Measurements from ENCODE around the gene C12orf56.
"Not testable (repeated sequence)": the region's sequence is repeated elsewhere in the genome, so short reads cannot be mapped to it uniquely, and the experiment has no call there.

Gene C12orf56

DNA sequence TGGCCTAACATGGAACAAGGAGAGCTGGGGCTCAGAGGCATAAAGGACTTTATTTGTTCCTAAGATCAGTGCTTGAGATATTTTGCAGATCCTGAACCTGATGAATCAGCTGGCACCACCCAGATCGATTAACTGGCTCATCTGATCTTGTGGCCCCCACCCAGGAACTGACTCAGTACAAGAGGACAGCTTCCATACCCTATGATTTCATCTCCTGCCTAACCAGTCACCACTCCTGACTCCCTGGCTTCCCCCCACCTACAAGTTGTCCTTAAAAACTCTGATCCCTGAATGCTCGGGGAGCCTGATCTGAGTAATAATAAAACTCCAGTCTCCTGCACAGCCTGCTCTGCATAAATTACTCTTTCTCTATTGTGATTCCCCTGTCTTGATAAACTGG is 5.1 kb downstream of the C12orf56 start:
- no peak for DNase-seq

DNA sequence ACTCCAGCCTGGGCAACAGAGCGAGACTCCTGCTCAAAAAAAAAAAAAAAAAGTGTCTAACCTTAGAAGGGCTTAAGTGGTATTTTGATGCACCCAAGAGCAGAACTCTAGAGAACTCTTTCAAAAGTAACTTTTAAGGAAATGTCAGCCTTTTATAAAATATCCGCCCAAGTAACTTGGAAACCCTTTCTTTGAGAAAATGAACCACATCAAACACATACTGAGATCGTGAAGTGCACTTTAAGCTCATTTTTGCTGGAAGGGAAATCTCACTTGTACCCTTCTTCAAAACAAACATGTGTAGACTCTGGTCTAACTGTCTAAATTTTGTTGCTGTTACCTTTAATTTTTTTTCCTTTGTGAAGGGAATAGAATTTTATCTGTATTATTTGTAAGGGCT is 5.5 kb downstream of the C12orf56 start:
- DNase-seq, result no peak

DNA sequence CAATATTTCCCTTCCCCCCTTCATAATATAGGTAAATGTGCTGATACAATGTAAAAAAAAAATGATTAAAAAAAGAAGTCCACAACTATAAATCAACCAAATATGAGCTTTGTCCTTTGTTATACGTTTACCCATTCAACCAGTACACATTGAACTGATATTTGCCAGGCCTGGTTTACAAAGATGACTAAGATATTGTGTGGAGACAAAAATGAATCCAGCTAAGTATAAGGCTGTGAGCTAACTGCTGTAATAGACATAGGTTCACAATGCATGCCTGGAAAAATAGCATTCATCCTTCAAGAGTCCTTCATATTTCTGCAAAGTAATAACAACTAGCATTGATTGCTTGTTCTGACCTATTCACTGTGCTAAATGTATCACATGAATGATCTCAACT is 6.9 kb downstream of the C12orf56 start:
- no peak for DNase-seq

DNA sequence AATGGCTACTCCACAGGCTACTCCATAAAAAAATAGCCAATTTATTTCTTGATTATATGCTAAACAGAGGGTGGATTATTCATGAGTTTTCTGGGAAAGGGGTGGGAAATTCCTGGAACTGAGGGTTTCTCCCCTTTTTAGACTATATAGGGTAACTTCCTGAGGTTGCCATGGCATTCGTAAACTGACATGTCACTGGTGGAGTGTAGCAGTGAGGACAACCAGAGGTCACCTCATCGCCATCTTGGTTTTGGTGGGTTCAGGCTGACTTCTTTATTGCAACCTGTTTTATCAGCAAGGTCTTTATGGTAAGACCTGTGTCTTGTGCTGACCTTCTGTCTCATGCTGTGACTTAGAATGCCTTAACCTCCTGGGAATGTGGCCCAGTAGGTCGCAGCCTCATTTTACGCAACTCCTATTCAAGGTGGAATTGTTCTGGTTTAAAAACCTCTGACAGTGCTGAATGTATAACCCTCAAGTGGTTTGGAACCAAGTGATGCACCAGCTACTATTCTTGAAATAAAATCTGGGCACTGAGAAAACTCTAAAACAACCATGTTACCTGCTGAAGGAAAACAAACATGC is 27.7 kb downstream of the C12orf56 start:
- no peak for DNase-seq

DNA sequence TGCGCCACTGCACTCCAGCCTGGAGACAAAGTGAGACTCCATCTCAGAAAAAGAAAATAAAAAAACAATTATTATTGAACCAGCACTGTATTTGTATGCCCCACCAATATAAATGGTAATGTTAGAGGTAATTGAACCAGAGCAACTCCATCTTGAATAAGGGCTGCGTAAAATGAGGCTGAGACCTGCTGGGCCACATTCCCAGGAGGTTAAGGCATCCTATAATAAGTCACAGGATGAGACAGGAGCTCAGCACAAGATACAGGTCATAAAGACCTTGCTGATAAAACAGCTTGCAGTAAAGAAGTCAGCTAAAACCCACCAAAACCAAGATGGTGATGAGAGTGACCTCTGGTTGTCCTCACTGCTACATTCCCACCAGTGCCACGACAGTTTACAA is 29.4 kb downstream of the C12orf56 start:
- DNase-seq, result not testable (repeated sequence)

DNA sequence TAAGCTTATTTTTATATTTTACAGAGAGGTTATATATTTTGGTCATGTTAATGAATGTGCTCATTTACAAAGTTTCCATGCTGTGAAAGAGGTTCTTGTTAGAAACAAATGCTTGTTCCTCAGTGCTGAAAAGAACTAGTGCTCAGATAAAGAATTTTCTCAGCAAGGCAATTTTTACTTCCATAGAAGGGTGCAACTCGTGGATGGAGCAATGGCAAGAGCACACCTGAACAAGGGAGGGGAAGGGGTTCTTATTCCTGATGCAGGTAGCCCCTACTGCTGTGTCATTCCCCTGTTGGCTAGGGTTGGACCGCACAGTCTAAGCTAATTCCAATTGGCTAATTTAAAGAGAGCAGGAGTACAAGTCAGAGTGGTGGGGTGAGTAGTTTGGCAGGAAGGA is 34.3 kb downstream of the C12orf56 start:
- DNase-seq, result not testable (repeated sequence)

DNA sequence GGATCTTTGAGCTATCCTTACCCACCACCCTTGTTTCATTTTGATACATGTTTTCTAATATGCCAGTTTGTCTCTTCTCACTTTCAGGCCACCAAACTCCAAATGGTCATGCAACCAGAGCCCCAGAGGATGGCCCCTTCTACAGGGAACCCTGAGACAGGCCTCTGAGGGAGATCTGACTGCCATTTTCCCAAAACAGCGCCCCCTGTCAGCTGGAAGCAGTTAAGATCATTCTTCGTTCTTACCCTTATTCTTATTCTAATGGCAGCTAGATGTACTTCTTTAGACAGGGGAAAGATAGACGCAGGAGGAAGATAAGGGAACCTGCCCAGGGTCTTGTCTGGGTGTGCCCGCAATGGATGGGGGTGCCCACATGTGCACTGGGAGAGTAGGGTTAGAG is 38.4 kb downstream of the C12orf56 start:
- no peak for DNase-seq

DNA sequence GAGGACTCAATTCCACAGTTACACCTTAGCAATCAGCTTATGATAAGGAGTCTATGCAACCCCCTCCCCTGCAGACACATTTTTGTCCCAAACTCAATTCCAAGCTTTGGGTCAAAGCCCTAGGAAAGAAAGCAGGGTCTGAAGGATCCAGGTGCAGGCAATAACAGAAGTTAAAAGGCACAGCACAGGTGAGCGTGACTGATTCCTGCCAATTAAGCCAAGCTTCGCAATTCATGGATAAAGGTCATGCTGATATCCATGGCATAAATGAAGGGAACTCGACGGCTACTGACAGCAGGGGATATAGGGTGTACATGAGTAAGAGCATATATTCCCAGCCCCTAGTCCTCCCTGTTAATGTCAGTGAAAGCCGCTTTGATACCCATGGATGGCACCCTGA is 39.3 kb downstream of the C12orf56 start:
- DNase-seq, result no peak

DNA sequence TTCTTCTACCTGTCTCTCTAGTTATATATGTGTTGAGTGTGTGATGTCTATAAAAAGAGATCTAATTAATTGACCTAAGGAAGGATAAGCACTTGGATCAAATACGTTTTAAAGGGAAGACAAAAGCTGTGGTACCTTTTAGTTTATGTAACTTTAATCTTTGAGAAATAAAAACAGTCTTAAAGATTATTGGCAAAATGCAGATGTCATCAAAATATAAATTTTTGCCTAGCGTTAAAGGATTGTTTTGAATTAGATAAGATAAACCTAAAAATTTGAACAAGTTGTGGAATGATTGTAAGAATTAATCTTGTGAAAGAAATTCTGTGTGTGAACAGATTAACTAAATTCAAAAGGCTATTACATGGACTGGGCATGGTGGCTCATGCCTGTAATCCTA is 42.9 kb downstream of the C12orf56 start:
- no peak for DNase-seq

DNA sequence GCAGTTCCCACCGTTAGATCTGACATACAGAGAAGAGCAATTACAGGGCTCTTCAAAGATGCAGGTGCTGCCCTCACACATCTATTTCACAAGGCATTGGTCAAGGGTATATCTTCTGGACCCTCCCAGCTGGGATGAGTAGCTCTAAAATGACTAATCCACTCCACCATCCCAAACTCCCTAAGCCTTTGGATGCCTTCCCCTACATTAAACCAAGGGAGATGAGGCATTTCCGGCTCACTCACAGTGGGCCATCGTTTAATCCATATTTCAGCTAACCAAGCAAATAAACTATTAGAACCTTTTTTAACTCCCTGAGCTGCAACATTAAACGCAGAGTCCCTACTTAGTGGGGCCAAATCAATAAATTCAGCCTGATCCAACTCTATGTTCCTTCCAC is 45.9 kb downstream of the C12orf56 start:
- not testable (repeated sequence) for DNase-seq

DNA sequence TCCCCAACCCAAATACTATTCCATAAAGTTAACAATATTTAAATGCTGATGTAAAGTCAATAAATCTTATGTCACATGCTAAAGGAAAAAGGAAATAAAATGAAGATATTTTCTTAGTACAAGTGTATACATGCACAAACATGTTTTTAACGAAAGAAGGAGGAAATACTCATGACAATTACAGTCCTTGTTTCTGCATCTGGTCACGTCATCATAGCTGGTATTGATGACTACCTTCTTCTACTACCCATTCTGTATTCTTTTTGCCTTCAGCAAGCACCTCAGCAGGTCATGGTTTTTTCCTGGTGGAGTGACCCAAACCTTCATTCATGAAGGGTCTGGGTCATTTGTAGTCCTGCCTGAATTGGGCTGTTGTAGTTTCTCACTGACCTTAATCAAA is 50.0 kb downstream of the C12orf56 start:
- DNase-seq, result not testable (repeated sequence)

DNA sequence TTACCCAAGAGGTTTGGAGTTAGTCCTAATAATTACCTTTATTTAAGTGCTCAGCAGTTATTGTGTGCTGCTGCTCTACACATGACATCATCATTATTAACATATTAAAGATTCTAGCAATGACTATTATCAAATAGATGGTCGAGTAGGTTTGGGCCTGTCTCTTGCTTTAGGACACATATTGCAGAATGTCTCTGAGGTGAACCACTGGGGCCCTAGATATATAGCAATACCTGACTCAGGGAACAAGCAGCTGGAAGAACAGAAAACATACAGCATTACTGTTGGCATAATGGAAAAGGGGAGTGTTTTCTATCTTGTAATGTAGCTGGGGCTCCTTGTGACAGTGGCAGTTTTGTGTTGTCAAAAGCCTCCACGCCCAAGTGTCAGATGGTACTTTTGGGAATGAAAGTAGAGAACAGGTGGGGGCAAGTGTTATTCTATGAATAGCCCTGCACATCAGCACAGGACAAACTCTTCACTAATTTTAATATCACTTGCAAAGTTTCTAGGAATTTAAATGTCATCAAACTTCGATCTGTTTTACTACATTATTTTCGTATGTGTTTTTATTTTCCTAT is 54.6 kb downstream of the C12orf56 start:
- DNase-seq, result no peak

DNA sequence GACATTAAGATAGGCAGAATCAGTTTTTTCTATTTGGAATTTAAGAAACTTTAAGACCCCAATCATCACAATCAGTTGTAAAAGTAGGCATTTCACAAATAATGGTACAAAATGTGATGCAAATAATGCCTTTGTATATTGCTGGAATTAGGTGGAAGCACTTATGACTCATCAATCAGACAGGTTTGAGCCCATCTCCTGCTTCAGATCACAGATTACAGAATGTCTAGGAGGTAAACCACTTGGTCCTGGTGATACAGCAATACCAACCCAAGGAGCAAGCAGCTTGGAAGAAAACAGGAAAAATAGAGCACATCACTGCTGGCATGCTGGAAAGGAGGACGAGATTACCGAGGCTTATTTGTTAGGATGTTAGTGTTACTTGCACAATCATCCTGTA is 57.6 kb downstream of the C12orf56 start:
- DNase-seq, result no peak

DNA sequence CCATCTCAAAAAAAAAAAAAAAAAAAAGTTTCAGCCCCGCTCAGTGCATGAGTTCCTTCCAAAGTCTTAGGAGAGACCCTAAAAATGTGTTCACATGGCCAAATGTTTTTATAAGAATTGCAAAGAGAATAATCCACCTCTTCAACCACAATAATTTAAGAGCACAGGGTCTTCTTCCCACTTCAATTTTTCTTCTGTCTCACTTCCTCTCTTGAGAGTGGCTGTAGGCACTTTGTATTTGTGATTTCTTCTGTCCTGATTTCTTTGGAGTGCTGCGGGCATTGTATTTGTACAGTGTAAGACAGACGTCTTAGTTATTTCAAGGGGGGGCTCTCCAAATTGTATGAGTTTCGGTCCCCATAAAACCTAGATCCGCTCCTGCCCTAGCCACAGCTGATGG is 58.3 kb downstream of the C12orf56 start:
- DNase-seq, result no peak

DNA sequence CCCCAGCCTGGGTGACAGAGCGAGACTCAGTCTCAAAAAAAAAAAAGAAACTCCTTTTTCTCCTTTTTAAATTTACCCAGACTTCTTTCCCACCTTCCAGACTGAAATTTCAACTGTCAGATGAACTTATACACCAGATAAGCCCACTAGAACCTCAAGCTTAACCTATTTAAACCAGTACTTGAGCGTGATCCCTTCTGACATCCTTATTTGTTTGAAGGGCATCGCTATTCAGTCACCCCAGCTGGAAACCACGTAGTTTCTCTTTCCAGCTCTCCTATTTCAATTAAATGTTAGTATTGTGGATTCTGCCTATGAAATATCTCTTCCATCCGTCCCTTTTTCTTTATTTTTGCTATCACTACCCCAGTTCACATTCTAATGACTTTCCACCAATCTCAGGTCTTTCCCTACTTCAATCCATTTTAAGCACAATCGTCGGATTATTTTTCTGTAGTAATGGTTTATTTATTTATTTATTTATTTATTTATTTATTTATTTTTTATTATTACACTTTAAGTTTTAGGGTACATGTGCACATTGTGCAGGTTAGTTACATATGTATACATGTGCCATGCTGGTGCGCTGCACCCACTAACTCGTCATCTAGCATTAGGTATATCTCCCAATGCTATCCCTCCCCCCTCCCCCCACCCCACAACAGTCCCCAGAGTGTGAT is 61.4 kb downstream of the C12orf56 start:
- not testable (repeated sequence) for DNase-seq

DNA sequence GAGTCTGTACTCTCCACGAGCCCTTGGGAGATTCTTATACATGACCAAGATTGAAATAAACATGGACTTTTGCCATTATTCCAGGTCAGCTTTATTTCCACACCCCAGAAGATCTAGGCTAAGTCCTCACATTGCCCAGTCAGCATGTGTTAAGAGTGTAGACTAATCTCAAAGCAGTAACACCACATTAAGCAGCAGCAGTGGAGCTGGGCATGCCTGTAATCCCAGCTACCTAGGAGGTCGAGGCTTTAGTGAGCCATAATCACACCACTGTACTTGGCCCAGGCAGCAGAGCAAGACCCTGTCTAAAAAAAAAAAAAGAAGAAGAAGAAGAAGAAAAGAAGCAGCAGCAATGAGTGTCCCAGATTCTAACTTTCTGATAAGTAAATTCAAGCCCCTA is 65.5 kb downstream of the C12orf56 start:
- DNase-seq, result no peak

DNA sequence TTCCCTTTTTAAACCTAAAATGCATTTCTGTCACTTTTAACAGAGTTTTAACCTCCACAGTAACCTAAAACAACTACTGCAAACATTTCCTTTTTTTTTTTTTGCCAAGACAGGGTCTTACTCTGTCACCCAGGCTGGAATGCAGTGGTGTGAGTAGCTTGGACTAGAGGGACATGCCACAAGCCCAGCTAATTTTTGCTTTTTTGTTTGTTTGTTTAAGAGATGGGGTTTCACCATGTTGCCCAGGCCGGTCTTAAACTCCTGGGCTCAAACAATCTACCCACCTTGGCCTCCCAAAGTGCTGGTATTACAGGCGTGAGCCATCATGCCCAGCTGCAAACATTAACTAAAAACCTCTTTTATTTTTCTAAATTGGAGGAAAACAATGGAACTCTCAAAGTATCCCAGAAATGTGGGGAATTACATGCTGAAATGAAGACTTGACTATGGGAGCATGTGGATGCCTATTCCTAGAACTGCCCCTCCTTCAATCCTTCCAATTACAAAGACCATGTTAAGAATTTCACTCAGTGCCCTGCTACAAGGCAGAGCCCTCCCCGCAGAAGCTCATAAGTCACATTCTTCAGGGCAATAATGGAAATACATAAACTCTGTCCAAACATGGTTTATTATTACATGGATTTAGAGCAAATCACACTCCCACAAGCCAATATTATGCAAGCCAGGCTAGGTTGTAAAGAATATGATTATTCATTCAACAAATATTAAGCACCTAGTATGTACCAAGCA is 66.9 kb downstream of the C12orf56 start:
- peak; percentile 39 for DNase-seq

DNA sequence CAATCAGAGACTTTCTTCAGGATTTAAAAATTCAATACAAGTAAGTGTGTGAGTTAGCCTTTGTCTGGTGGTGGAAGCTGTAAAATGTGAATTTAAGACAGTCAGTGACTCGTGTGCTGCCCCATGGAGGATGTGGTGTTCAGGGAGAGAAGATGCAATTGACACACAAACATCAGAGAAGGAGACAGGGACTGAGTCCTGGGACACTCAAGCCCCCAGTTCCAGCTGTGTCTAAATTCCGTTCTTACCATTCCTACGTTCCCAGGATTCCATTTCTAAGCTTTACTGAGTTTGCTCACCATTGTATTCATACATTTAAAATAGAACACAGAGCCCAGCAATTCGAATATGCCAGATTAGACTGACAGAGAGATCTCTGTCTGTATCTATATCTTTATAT is 67.6 kb downstream of the C12orf56 start:
- no peak for DNase-seq

DNA sequence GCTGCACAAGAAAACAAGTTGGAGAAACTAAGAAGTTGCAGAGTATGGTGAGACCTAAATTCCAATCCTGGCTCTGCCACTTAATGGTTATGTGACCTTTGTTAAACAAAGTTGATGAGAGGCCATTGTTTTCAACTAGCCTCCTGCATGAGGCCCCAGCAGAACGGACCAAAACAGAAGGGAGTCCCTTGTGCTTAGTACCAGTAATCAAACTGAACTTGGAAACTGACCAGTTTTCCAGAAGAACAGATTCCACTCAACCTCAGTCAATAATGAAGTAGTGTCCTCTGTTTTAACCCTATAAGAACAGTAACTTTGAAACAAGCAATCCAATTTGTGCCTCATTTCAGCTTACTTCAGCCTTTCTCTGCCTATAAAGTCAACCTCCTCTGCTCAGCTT is 69.9 kb downstream of the C12orf56 start:
- no peak for DNase-seq

DNA sequence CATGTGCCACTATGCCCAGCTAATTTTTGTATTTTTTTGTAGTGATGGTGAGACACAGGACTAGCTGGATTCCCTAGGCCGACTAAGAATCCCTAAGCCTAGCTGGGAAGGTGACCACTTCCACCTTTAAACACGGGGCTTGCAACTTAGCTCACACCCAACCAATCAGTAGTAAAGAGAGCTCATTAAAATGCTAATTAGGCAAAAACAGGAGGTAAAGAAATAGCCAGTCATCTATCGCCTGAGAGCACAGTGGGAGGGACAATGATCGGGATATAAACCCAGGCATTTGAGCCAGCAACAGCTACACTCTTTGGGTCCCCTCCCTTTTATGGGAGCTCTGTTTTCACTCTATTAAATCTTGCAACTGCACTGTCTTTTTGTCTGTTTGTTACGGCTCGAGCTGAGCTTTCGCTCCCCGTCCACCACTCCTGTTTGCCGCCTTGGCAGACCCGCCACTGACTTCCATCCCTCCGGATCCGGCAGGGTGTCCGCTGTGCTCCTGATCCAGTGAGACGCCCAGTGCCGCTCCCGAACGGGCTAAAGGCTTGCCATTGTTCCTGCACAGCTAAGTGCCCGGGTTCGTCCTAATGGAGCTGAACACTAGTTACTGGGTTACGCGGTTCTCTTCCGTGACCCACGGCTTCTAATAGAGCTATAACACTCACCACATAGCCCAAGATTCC is 70.9 kb downstream of the C12orf56 start:
- DNase-seq, result not testable (repeated sequence)

DNA sequence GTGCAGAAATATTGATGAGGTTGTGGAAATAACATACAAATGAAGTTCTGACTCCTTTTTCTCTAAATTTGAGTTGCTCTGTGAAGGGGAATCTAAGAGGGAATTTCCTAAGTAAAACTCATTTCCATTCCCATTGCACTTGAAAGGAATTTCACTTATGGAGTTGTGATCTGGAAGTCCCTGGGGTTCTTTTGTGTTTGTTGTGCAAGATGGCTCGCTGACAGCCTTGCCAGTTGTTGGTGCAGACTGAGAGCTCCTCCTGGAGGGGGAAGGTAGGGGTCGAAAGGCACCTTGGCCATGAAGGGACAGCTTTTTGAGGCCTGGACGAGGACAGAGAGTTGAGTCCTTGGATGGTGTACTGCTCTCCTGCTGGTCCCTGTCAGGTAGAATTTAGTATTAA is 72.0 kb downstream of the C12orf56 start:
- no peak for DNase-seq

DNA sequence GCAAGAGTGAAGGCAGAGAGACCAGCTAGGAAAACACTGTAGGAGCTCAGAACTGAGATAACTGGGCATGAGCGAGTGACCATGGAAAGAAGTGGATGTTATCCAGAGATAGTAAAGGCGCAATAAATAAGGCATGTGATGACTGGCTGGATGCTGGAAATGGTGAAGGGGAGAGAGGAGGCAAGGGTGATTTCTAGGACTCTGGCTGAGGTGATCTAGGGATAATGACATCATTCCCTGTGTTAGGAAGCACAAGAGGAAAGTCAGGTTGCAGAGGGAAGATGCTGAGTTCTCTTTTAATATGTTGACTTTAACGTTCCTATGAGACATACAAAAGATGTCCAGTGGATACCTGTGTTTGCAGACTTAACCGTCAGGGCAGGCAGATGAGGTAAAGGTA is 78.7 kb downstream of the C12orf56 start:
- DNase-seq, result no peak

DNA sequence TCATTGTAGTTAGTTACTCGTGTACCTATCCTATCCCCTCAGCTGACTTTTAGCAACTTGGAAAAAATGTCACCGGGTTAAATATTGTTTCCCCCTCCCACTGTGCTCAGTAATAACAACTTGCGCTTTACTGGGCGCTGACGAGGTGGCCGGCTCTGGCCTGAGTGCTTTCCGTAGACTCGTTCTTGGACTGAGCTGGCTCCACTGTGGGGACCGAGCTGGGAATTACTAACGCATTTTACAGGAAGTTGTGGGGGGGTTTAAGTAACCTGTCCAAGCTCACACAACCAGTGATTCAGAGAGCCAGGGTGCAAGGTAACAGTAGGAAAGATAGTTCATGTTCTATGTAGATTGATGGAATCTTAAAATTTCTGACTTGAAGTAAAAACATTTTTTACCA is 86.0 kb downstream of the C12orf56 start:
- no peak for DNase-seq
